ENCODE measurements around the gene CSNK1D.
A peak's percentile ranks its signal among the peaks of the same experiment; 100 is the strongest.

Gene CSNK1D

DNA sequence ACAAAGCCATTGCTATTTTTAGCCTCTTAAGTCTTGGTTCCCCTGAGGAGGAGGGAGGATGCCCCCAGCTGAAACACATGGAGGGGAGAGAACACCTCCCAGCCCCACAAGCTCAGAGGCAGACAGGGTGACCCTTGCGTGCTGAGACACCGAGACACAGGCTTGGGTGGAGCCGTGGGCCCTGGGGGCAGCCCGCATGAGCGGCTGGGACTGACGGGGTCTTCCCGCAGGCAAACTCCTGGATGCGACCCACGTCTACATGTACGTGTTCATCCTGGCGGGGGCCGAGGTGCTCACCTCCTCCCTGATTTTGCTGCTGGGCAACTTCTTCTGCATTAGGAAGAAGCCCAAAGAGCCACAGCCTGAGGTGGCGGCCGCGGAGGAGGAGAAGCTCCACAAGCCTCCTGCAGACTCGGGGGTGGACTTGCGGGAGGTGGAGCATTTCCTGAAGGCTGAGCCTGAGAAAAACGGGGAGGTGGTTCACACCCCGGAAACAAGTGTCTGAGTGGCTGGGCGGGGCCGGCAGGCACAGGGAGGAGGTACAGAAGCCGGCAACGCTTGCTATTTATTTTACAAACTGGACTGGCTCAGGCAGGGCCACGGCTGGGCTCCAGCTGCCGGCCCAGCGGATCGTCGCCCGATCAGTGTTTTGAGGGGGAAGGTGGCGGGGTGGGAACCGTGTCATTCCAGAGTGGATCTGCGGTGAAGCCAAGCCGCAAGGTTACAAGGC, 34.9 kb downstream of the CSNK1D start:
- peak; percentile 85 for DNase-seq

DNA sequence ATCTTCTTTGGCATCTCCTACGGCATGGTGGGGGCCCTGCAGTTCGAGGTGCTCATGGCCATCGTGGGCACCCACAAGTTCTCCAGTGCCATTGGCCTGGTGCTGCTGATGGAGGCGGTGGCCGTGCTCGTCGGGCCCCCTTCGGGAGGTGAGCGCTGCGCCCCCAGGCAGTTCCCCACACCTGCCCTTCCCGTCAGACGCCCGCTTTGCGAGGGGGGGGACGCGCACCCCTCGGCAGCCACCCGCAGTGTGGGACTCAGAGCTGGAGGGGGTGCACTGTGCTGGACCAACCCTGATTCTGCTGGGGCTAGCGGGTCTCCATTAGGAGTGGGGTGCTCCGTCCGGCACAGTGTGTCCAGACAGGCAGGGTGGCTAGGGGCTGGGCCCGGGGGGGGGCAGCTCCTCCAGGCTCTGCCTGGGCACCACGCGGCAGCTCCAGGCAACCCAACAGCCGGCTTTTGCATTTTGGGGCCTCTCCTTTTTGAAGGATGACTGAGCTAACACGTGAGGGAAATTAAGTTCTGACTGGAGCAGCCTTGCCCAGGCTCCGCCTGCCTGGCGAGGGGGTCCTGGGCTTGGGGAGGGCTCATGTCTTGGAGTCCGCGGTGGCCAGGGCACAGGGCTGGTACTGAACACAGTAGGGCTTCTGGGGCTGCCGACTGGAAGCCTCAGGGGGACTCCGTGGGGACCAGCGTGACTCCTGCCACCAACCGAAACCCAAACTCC, 35.6 kb downstream of the CSNK1D start:
- no peak for DNase-seq

DNA sequence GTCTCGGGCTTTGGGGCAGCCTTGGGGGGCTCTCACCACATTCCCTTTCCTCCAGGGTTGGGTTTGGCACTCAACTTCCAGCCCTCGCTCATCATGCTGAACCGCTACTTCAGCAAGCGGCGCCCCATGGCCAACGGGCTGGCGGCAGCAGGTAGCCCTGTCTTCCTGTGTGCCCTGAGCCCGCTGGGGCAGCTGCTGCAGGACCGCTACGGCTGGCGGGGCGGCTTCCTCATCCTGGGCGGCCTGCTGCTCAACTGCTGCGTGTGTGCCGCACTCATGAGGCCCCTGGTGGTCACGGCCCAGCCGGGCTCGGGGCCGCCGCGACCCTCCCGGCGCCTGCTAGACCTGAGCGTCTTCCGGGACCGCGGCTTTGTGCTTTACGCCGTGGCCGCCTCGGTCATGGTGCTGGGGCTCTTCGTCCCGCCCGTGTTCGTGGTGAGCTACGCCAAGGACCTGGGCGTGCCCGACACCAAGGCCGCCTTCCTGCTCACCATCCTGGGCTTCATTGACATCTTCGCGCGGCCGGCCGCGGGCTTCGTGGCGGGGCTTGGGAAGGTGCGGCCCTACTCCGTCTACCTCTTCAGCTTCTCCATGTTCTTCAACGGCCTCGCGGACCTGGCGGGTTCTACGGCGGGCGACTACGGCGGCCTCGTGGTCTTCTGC, 36.3 kb downstream of the CSNK1D start:
- no peak for DNase-seq

DNA sequence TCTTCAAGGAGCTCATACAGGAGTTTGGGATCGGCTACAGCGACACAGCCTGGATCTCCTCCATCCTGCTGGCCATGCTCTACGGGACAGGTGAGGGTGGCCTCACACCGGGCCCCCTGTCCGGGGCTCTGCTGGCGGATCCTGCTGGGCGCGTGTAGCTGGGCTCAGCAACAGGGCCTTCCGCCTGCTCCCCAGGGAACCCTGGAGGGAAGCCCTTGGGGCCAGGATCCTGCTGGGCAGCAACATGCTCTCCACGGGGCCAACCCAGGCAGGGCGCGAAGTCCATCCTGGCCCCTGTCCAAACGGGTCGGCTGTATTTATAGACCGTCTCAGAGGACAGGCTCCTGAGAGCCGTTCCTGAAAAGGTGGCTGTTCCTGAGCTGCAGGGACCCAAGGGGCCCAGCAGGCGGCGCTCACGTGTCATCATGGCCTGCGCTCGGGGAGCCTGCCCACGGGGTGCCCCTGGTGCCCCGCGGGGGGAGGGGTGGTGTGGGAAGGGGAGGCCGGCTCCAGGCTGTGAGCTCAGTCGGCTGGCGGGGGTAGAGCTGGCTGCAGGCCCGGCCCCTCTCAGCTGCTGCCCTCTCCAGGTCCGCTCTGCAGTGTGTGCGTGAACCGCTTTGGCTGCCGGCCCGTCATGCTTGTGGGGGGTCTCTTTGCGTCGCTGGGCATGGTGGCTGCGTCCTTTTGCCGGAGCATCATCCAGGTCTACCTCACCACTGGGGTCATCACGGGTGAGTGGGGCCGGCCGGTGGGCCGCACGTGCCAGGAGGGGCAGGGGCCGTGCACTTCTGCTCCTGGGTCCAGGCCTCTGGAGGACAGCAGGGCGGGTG, 37.1 kb downstream of the CSNK1D start:
- peak; percentile 58 for DNase-seq

DNA sequence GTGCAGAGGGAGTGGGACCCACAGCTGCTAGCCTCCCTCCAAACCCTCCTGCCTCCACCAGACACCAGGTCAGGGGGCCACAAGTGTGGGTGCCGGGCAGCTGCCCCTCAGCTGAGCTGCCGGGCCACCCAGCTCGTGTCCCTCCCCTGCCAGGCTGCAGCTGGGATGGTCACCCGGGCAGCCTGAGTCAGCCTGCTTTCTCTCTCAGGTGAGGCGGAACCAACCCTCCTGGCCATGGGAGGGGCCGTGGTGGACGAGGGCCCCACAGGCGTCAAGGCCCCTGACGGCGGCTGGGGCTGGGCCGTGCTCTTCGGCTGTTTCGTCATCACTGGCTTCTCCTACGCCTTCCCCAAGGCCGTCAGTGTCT, 37.7 kb downstream of the CSNK1D start:
- DNase-seq: no peak

DNA sequence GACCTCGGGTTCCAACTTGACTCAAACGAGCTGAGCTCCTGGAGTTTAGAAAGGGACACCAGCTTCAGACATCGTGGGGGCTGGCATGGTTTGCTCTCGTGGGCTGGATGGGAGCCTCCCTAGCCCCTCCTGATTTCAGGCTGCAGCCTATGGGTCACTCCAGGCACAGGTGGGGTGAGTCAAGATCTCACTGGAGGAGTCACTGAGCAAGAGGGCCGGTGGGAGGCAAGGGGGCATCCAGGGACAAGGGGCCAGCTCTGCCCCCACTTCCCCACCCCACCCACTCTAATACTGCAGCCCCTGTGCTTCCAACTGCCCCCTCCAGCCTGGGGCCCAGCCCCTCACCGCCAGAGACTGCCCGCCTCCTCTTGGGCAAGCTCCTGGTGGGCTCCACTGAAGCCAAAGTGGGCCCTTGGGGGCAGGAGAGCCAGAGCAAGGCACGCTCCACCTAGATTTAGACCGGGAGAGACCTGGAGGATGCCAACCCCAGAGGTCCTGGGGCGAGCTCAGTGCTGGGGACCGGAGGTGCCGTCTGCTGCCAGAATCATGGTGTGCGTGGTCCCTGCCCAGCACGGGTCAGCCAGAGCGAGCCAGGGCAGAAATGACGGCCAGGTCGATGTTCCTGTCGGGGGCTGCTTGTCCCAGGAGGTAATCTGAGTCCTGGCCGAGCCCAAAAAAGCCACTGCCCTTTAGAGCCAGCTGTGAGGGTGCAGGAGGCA, 38.3 kb downstream of the CSNK1D start:
- DNase-seq: no peak

DNA sequence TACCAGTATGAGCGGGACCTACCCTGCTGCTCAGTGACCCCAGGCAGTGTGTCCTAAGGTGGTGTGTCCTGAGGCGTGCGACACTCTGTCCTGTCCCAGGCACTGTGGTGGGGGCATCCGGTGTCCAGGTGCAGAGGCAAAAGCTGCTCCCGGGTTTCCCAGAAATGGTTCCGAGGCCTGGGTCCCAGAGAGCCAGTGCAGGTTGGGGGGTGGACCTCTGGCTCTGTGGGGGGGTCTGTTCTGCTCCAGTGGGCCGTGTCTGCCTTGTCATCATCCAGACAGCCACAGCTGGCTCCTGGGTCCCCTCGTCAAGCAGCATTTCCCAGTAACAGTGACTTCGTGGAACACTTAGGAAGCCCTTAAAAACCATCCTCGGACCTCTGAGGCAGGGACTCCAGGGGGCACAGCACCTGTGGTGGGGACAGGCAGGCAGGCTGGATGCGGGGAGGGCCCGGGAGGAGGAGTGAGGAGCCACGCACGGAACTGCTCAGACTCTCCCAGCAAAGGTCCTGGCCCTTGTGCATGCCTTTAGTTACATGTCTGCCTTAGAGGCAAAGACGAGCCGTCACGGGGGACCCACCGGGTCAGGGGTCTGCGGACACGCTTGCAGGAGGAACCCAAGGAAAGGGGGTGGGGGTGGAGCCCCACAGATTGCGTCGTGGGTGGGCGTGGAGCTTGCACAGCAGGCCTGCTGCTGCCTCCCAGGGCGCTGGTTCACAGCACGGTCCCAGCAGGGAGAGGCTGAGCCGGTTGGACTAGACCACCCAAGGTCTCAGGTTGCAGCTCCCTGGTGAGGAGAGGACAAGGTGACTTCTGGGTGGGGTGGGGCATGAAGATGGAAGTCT, 39.1 kb downstream of the CSNK1D start:
- DNase-seq: no peak

DNA sequence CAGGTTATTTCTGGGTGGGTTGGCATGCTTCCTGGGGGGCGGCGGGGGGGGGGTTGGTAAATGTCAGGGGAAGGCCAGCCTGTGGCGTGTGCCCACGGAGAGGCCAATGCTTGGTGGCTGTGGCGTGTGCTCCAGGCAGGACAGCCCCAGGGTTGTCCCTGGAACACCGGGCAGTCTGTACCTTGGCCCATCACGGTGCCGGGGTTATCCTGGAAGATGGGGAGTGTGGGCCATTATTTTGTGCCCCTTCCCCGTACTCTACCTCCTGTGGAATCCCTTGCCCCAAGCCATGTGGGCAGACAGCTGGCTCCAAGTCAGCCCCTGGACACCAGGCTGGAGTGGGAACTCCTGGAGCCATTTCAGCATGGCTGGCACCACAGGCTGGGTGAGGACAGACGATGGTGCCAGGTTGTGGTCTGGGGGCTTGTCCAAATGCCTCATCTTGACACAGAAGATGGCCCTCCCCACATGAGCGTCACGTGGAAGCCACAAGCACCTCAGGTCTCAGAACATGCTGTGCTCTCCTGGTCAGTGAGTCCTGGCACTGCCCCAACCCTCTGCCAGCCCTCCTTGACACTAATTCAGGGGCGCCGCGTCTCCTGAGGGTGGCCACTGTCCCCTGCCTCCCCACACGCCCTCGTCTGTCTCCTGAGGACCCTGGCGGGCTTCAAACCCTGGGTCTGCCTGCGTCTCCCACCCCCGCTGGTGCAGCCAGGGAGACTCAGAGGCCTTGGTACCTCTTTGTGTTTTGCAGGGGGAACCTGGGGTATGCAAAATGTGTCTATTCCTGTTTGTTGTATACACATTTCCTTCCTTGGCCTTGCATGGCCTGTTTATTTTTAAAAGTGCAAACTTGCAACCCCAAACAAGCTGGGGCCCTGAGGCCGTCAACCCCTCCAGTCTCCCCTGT, 40.4 kb downstream of the CSNK1D start:
- no peak for DNase-seq

DNA sequence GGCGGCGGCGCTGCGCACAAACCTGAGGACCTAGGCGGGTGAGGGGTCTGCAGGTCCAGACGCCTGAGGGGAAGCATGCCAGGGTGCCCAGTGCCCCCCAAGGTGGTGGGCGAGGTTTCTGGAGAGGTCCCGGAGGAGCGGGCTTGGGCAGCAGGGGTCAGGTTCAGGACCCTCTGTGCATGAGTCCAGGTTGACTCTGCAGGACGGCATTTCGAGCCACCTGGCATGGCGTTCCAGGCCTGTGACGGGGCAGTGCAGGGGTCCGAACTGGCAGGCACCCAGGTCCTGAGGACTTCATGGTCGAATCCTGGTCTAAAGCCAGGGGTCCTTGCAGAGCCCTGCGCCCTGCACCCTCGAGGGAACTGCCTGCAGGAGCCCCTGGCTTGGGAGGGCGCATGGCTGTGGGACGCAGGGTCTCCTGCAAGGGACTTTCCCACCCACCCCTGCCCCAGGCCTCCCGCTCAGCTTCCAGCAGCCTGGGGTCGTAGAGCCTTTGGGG, 41.1 kb downstream of the CSNK1D start:
- no peak for DNase-seq

DNA sequence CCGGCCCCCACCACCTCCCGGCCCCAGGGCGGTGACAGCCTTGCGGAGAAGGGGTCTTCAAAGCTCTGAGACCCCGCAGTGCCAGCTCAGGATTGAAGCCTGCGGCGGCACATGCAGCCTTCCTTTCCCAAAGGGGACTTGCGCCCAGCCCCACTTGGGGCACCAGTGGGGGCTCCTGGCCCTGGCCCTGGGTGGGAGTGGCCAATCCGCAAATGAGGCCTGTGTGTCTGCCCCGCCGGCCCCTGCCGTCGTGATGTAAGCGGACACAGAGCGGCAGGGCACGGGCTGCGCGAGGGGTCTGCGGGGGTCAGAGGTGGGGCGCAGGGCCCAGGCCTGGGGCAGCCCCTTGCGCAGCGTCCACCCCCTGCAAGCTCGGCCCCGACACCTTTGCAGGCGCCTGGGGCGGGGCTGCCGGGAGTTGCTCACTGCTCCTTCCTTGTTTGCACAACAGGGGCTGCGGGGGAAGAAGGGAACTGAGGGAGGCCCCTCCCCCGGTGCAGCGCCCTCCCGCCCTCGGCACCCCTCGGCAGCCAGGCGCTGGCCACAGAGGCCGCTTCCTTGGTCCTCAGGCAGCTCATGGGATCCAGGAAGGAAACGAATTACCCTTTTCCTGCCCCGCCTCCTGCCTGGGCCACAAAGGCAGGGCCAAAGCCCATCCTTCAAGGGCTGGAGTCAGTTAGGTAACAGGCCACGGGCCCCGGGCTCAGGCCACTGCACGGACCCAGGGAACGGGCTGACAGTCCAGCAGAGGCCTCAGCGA, 41.8 kb downstream of the CSNK1D start:
- DNase-seq: no peak

DNA sequence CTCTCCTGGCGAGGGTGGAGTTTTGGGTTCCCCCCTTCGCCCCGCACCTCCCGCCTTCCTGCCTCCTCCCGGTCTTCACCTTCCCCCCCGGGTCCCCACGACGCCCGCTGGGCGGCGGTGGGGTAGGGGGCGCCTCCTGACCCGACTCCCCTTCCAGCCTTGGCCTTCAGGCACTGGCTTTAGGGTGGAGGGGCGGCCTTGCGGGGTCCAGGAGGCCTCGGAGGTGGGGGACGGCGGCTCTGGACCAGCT, 42.3 kb downstream of the CSNK1D start:
- no peak for DNase-seq

DNA sequence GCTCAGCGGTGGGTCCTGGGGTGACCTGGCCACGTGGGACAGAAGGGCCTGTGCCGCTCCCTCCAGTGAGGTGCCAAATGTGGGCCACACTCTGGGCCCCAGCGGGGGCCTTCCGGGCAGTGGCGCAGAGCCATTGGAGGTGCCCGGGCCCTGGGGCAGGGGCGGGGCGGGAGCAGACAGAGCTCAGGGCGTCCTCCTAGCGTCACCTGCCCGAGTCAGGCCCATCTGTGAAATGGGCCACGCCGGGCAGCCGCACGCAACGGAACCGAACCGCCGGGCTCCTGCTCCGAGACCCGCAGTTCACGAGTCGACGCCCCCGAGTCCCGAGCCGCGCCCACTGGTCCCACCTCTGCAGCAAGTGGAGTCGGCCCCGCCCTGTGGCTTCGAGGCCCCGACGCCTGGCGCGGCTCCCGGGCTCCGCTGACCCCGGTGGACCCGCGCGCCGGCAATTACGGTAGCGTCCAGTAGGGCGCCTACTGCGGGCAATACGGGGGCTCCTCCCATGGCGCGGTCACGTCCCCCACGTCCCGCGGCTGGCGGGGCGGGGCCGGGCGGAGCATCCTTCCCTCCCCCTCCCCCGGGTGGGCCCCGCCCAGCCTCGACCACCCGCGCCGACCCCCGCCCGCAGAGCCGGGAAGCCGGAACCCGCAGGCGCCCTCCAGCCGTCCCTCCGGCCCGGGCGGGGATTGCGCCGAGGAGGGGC, 42.7 kb downstream of the CSNK1D start:
- no peak for DNase-seq

DNA sequence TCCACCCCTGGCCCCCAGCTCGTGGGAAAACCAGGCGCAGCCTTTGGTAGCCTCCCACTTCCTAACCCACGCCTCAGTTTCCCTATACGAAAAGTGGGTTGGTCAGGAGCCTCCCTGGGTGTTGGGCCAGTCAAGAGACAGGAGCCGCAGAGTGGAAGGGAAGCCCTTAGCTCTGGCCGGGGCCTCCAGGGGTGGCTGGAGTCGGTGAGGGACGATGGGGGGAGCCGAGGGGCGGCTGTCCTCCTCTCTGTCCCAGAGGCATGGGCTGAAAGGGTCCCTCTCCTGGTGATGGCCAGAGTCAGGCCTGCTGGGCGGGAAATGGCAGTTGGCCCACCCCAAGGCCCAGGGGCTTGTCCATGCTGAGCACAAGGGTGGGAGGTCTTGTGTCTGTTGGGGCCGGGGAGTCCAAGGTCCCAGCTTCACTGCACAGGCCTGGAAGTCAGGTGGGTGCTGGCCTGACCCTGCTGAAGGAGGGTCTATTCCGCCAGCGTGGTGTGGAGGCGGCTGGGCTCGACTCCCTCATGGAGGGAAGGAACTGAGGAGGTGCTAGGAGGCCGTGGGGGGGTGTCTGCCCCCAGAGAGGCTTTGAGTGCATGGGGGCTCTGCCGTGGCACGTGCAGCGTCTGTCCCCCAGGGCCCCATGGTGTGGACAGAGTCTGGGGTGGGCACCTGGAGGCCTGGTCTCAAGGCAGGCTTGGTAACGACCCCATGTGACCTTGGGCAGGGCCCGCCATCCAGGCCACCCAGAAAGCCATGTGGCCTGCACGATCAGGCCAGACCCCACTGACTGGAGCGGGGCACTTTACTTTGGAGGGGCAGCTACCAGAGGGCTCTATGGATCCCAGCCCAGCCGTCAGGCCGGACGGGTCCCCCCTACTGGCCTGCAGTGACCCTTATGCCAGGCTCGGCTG, 43.5 kb downstream of the CSNK1D start:
- DNase-seq: no peak

DNA sequence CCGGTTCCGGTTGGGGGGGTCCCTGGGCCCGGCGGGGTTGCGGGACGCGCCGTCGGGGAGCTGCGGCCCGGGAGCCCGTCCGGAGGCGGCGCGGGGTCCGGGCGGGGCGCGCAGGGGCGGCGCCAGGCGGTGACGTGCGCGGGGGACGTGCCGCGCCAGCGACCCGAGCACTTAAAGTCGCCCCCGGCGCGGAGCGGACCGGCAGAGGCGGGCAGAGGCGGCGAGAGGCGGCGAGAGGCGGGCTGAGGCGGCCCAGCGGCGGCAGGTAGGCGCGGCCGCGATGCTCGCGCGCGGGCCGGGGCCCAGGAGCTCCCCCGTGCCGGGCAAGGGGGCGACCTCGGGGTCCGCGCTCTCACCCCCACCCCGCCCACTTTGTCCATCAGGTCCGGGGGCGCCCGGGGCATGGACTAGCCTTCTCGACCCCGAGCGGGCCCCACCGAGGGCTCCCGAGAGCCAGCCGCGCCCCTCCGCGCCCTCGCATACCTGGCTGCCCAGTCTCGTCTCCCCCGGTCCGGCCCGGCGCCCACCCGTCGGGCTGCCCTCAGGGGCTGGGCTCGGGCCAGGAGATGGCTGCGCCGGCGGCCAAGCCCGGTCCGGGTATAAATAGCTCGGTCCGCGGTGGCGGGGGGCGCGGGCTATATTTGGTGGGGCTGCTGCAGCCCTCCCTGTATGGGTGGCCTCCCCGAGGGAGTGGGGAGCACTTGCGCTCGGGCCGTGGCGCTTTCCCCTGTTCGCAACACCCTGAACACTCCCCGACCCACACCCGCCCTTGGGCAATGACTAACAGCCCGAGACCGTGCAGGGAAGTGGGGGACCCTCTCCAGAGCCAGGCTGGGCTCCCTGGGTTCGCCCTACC, 44.4 kb downstream of the CSNK1D start, which contains the start of gene SLC16A3:
TSS of gene SLC16A3 (plus strand) at position 201 of the 856 bp plus-strand sequence. CDS start 6,967 bp downstream, outside the sequence.
- peak; percentile 59 for DNase-seq

DNA sequence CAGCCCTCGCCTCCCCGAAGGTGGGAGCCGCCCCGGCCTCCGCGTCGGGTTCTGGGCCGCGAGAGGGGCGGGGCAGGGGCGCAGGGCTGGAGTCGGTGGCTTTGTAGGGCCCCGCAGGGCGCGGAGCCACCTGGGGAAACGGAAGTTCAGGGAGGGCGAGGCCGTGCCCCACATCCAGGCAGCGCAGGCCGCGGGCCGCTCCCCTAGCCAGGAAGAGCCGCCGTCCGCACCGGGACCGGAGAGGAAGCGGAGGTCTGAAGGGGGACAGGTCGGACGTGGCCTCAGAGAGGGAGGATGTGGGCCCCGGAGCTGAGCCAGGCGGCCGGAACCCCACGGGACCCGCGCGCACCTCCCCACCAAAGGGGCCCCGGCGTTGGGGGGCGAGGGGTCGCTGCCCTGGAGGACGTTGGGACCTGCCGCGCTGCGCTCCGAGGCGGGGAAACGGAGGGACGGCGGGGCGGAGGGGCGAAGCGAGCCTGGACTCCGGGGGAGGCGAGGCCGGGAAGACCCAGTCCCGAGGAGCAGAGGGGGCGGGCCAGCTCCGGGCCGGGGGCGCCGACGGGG, 45.1 kb downstream of the CSNK1D start:
- DNase-seq: no peak

DNA sequence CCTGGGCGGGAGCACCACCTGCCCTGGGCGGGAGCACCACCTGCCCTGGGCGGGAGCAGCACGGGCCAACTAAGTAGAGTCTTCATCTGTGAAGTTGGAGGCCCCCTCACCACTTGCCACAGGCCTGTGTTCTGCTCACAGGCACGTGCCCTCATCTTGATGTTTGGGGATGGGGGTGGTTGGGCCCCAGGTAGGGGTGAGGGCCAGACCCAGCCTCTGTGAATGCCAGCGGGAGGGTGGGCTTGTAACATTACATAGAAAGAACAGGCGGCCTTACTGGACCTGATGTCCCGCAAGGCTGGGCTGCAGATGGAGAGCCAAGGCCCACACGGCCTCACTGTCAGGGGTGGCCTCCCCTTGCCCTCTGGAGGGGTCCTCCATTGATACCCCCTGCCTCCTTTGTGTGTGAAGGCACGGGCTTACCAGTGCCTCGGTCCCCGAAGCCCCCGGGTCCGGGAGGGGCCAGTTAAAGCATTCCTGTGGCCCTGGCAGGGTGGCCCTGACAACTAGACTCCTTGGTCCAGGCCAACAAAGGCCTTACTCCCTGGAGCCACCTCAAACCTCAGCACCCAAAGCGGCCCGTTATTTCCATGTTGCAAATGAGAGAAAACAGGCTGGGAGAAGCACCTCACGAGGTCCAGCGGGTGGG, 45.7 kb downstream of the CSNK1D start:
- DNase-seq: no peak

All from NCI-H1436 (cell line).